Ramos (cell line): Measurements from ENCODE around the gene LNP1.
"Not testable (repeated sequence)": the region's sequence is repeated elsewhere in the genome, so short reads cannot be mapped to it uniquely, and the experiment has no call there.

ENCODE experiments used
- in situ Hi-C: fragments of 300-500 bp; cut with MboI; formaldehyde crosslinking; loops from one replicate; pipeline ENCODE4 v1.14.3; 2022; ENCODE audit warnings: low sequenced_read_pairs; ENCODE audit not compliant: unreplicated experiment

LNP1 gene

DNA sequence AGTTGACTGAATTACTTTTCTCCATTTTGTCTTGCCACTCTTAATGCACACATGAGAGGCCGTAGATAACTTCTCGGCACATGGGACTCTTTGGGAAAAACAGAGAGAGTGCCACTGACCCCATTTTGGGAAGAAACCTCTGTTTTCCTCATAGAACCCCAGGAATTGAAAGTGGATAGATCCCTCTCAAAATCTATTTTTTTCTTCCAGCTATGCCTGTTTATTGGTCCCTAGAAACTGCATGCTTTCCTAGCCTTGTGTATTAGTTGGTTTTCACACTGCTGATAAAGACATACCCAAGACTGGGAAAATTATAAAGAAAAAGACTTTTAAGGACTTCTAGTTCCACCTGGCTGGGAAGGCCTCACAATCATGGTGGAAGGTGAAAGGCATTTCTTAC lies 67.3 kb downstream of the LNP1 start:
- in situ Hi-C loops = no loop called here

DNA sequence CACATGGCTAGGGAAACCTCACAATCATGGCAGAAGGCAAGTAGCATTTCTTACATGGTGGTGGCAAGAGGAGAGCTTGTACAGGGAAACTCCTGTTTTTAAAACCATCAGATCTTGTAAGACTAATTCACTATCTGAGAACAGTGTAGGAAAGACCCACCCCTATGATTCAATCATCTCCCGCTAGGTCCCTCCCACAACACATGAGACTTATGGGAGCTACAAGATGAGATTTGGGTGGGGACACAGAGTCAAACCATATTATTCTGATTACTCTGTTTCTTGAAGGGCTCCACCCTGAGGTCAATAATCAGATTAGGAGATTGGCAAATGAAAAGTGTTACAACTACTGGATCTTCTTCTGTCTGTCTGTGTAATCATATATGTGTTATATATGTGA lies 69.6 kb downstream of the LNP1 start:
- in situ Hi-C loops = no loop called here

DNA sequence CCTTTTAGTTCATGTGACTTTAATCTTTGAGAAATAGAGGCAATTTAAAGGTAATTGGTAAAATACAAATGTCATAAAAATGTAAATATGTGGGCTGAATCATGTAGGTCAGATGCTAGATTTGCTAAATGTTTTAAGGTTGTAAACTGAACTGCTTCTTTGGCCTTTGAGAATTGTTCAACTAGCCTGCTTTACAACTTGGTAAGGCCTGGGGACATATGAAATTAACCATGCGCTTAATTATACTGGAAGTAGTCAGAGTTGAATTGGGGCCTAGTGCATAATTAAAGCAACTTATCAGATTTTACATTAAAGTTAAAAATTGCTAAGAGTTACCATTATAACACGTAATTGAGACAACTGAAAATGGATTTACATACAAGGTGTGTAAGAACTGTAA lies 70.1 kb downstream of the LNP1 start:
- in situ Hi-C loops = no loop called here

DNA sequence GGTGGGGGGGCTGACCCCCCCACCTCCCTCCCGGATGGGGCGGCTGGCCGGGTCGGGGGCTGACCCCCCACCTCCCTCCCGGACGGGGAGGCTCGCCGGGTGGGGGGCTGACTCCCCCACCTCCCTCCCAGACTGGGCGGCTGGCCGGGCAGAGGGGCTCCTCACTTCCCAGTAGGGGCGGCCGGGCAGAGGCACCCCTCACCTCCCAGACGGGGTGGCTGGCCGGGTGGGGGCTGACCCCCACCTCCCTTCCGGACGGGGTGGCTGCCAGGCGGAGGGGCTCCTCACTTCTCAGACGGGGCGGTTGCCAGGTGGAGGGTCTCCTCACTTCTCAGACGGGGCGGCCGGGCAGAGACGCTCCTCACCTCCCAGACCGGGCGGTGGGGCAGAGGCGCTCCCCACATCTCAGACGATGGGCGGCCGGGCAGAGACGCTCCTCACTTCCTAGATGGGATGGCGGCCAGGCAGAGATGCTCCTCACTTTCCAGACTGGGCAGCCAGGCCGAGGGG lies 76.6 kb downstream of the LNP1 start:
- in situ Hi-C loops = not testable (repeated sequence)

- in situ Hi-C loops = not testable (repeated sequence)
Measured at GRCh38 chr3:100478521-100478920, 77.2 kb downstream of the LNP1 start.

DNA sequence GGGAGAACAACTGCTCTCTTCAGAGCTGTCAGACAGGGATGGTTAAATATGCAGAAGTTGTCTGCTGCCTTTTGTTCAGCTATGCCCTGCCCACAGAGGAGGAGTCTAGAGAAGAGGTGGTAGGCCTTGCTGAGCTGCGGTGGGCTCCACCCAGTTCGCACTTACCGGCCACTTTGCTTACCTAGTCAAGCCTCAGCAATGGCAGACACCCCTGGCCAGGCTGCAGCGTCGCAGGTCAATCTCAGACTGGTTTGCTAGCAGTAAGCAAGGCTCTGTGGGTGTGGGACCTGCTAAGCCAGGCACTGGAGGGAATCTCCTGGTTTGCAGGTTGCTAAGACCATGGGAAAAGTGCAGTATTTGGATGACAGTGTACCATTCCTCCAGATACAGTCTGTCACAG lies 78.7 kb downstream of the LNP1 start:
- in situ Hi-C loops = no loop called here

- in situ Hi-C loops = no loop called here
Measured at GRCh38 chr3:100482176-100482575, 80.8 kb downstream of the LNP1 start.

DNA sequence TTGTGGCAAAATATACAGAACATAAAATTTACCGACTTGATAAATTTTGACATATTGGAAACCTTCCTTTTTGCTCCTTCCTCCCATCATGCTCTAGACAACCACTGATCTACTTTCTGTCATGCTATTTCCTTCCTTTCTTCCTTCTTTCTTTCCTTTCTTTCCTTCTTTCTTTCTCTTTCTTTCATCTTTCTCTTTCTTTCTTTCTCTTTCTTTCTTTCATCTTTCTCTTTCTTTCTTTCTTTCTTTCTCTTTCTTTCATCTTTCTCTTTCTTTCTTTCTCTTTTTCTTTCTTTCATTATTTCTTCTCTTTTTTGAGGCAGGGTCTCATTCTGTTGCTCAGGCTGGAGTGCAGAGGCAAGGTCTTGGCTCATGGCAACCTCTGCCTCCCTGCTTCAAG lies 82.2 kb downstream of the LNP1 start:
- in situ Hi-C loops = no loop called here

GRCh38 chr3:100486808-100487207 lies 85.5 kb downstream of the LNP1 start:
- in situ Hi-C loops = no loop called here

DNA sequence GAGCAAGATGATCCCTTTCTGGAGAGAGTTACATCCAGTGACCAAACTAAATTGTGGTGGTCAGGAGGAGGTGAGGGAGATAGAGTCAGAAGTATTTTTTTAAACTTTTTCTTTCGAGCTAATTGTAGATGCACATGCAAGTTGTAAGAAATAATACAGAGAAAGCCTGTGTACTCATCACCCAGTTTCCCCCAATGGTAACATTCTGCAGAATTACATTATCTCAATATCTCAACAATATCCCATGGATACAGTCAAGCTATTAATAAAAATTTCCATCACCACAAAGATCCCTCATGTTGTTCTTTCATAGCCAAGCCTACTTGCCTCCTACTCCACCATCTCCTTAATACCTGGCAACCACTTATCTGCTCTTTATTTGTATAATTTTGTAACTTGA lies 87.8 kb downstream of the LNP1 start:
- in situ Hi-C loops = no loop called here

DNA sequence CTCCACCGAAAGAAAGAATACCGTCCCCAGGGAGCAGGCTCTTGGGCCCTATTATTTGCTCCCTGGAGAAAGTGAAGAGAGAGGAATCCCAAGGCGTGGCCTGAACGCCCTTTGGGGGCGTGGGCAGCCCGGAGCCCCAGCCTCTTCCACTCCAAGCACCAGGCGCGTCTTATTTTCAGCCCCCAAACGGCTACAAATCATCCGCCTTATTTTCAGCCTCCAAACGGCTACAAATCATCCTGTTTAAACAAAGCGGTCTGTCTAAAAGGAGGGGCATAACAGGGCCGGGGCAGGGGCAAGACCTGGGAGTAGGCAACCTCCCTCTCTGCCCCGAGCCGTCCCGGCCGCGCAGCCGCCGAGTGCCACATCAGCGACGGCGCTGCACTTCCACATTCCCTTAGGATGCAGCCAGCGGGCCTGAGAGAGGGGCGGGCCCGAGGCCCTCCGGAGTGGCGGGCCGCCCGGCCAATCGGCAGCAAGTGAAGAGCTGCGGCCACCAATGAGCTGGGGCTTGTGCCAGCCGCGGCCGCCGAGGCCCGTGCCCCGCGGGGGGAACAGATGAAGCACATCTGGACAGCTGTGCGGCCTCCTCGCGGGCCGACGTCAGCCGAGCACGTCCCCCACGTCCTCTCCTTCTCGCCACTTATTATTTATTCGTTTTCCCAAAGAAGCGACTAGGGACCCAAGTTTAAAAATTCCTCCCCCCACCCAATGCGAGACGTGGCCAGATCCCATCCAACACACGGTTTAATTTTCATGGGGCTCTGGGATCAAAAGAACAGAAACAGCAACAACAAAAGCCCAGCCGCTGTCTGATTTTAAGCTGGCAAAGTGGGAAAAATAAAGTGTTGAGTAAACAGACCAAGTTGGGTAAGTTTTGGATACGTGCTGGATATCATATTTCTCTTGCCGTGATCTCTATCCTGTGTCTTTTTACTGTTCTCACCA lies 91.0 kb downstream of the LNP1 start, which contains the start of gene TMEM45A:
TSS of gene TMEM45A (plus strand) at position 561 of the 948 bp plus-strand sequence. CDS start 62,593 bp downstream, outside the sequence.
- in situ Hi-C loops = no loop called here

DNA sequence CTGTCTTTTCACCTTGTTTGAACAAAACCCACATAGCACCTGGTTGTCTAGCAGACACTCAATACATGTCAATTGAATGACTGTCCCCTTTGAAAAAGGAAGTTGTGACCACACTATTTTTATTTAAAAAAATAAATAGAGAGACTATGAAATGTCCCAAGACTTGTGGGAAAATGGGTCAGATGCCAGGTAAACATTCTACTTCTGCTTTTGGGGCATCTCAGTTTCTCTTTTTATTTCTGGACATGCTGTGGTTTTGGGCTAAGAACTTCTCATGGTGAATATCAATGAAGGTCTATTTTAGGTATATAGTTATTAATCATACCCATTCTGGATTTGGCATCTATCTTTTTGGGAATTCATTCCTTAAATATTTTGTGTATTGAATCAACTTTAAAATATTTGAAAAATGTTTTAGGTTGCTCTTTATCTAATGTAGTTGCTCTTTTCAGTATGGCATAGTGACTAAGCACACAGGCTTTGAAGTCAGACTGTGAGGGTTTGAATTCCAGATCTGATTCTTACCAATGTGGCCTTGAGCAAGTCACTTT lies 95.4 kb downstream of the LNP1 start:
- in situ Hi-C loops = no loop called here

GRCh38 chr3:100499651-100500050 lies 98.3 kb downstream of the LNP1 start:
- in situ Hi-C loops = no loop called here

DNA sequence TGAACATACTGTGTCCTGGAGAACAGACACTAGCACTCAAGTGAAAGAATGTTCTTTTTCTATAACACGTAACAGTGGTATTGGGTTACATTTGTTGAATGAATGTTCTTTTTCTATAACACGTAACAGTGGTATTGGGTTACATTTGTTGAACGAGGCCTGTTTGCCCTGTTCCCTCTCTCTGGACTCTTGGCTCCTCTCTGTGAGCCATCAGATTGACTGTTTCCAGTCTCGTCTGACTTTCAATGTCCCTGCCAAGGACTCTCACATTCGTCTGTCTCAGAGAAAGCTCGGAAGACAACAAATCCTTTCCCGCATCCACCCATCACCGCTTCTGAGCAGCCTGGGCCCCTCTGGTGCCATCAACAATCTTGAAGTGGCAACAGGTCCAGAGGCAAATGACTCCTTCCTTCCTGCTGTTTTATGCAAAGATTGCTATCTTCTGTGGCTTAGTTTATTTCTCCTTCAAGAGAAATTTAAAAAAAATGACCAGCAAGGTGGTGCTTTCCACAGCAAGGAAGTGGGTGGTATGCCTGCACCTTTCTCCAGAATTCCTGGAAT lies 99.1 kb downstream of the LNP1 start:
- in situ Hi-C loops = no loop called here

DNA sequence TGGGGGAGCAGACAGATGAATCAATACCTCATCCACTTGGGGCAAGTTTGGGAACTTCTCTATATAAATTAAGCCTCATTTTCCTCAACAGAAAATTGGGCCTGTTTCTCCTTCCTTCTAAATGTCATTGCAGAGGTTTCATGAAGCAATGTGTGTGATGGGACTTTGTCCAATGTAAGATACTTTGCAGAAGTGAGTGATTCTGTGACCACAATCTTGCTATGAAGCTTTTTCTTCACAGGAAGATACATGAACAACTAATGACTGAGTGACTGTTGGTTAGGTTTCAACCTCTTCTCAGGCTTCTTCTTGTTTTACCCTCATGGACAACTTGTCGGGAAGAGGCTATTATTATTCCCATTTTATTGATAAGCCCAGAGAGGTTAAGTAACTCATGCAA lies 102.1 kb downstream of the LNP1 start:
- in situ Hi-C loops = no loop called here
